ENCODE measurements around the gene TASOR.

Gene TASOR

DNA sequence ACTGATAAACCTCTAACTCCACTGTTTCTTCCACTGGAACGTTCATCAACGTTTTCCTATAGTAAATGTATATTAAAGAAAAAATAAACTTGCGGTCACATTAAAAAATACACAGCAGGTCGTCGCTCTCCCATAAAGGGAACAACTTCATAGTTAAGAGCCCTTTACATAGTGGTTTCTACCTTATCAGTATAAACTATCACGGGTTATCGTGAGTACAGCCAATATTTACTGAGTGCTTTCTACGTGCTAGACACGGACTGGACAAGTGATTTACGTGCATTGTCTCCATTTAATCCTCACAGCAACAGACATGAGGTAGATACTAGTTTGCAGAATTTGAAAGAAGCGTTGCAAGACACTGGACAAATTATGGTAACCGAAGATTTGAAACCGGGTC is 964 bp upstream of the TASOR start (continued):
- TF ChIP-seq MZF1 (tag by site-specific recombination; IDR thresholded peaks at IDR 0.05; ENCODE audit: borderline replicate concordance) (no peak), ZNF48 (tag by site-specific recombination; IDR thresholded peaks at IDR 0.05) (no peak), ZNF777 (tag by site-specific recombination; IDR thresholded peaks at IDR 0.05; ENCODE audit: borderline replicate concordance) (no peak), ZNF530 (tag by site-specific recombination; IDR thresholded peaks at IDR 0.05; ENCODE audit: low read depth) (no peak), ZNF677 (tag by site-specific recombination; IDR thresholded peaks at IDR 0.05) (no peak), ZNF624 (tag by site-specific recombination; IDR thresholded peaks at IDR 0.05) (no peak), MYNN (tag by site-specific recombination; IDR thresholded peaks at IDR 0.05; ENCODE audit: borderline replicate concordance) (no peak), OSR2 (tag by site-specific recombination; IDR thresholded peaks at IDR 0.05) (peak; percentile 73), SALL2 (tag by site-specific recombination; IDR thresholded peaks at IDR 0.05; ENCODE audit: borderline replicate concordance) (no peak), ZNF121 (tag by site-specific recombination; IDR thresholded peaks at IDR 0.05) (no peak), PRDM1 (tag by site-specific recombination; IDR thresholded peaks at IDR 0.05) (no peak), ZIC2 (tag by site-specific recombination; IDR thresholded peaks at IDR 0.05) (no peak), PRDM10 (tag by site-specific recombination; IDR thresholded peaks at IDR 0.05) (0 out of 2 replicates have a peak, but pooled peaks have one; percentile 19), ZNF571 (tag by site-specific recombination; IDR thresholded peaks at IDR 0.05) (no peak), ZBTB6 (tag by site-specific recombination; IDR thresholded peaks at IDR 0.05) (no peak), SP2 (tag by site-specific recombination; IDR thresholded peaks at IDR 0.05) (no peak), ZNF792 (tag by site-specific recombination; IDR thresholded peaks at IDR 0.05) (no peak), ZBTB21 (tag by site-specific recombination; IDR thresholded peaks at IDR 0.05) (no peak), ZNF513 (tag by site-specific recombination; IDR thresholded peaks at IDR 0.05) (no peak), ZNF521 (tag by site-specific recombination; IDR thresholded peaks at IDR 0.05) (no peak), FEZF1 (tag by site-specific recombination; IDR thresholded peaks at IDR 0.05) (peak; percentile 84), ZNF768 (tag by site-specific recombination; IDR thresholded peaks at IDR 0.05) (no peak), ZNF140 (tag by site-specific recombination; IDR thresholded peaks at IDR 0.05) (no peak), KLF16 (tag by site-specific recombination; IDR thresholded peaks at IDR 0.05) (no peak), ELK4 (IDR thresholded peaks at IDR 0.05; ENCODE audit: borderline replicate concordance, low read depth, low read length) (no peak), ZNF596 (tag by site-specific recombination; IDR thresholded peaks at IDR 0.05) (peak; percentile 50), TCF7L2 (IDR thresholded peaks at IDR 0.05; ENCODE audit: borderline replicate concordance, low read depth, low read length) (peak; percentile 96), ZNF76 (tag by site-specific recombination; IDR thresholded peaks at IDR 0.05; ENCODE audit: borderline replicate concordance, low read depth) (no peak)
- TF ChIP-seq, protein P1, sequence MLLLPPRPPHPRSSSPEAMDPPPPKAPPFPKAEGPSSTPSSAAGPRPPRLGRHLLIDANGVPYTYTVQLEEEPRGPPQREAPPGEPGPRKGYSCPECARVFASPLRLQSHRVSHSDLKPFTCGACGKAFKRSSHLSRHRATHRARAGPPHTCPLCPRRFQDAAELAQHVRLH (tag by site-specific recombination; IDR thresholded peaks at IDR 0.05): 0 out of 2 replicates have a peak, but pooled peaks have one; percentile 11
- TF ChIP-seq, protein P2, sequence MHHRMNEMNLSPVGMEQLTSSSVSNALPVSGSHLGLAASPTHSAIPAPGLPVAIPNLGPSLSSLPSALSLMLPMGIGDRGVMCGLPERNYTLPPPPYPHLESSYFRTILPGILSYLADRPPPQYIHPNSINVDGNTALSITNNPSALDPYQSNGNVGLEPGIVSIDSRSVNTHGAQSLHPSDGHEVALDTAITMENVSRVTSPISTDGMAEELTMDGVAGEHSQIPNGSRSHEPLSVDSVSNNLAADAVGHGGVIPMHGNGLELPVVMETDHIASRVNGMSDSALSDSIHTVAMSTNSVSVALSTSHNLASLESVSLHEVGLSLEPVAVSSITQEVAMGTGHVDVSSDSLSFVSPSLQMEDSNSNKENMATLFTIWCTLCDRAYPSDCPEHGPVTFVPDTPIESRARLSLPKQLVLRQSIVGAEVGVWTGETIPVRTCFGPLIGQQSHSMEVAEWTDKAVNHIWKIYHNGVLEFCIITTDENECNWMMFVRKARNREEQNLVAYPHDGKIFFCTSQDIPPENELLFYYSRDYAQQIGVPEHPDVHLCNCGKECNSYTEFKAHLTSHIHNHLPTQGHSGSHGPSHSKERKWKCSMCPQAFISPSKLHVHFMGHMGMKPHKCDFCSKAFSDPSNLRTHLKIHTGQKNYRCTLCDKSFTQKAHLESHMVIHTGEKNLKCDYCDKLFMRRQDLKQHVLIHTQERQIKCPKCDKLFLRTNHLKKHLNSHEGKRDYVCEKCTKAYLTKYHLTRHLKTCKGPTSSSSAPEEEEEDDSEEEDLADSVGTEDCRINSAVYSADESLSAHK (tag by site-specific recombination; IDR thresholded peaks at IDR 0.05): peak; percentile 74

Data from HEK293 (cell line).